ENCODE data around the gene ANLN.
"Not testable (repeated sequence)": the region's sequence is repeated elsewhere in the genome, so short reads cannot be mapped to it uniquely, and the experiment has no call there.

The ANLN gene

DNA sequence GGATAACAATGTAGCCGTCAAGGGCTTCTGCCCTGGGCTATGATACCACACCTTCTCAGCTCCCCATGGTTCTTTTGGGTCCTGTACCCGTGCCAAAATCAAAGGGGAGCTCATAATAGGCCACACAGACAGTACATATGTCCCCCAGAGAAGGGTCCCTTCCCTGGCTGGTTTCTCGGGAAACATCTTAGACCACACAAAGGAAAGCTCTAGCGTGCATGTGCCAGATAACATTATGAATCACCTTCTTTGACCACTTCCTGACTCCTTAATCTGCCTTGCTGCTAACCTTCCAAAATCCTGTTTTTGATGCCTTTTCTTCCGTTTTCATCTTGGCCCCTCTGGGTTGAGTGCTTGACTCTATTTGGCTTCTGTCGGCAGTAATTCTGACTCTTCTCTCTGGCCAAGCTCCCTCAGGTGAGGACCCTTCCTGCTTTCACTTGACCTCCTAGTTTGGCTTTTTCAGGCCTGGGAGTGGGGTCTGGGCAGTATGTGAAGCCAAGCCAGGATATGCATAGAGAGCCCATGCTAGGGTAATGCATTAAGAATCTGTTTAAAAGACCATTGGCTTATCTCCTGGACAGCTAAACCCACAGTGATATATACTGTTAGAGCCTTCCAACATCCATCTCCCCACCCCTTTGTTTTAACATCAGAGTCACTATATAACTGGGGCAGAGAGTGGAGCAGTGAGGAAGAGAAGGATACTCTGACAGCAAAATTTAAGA lies 84.8 kb downstream of the ANLN start:
- H3K4me3 ChIP-seq (ENCODE audit: low read depth, low read length) = no peak overlapping the region
- no peak for DNase-seq (ENCODE audit: low read depth)
- TF ChIP-seq, protein P1, sequence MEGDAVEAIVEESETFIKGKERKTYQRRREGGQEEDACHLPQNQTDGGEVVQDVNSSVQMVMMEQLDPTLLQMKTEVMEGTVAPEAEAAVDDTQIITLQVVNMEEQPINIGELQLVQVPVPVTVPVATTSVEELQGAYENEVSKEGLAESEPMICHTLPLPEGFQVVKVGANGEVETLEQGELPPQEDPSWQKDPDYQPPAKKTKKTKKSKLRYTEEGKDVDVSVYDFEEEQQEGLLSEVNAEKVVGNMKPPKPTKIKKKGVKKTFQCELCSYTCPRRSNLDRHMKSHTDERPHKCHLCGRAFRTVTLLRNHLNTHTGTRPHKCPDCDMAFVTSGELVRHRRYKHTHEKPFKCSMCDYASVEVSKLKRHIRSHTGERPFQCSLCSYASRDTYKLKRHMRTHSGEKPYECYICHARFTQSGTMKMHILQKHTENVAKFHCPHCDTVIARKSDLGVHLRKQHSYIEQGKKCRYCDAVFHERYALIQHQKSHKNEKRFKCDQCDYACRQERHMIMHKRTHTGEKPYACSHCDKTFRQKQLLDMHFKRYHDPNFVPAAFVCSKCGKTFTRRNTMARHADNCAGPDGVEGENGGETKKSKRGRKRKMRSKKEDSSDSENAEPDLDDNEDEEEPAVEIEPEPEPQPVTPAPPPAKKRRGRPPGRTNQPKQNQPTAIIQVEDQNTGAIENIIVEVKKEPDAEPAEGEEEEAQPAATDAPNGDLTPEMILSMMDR (IDR thresholded peaks at IDR 0.05; ENCODE audit: low read depth, low read length, missing control alignments) = no peak

DNA sequence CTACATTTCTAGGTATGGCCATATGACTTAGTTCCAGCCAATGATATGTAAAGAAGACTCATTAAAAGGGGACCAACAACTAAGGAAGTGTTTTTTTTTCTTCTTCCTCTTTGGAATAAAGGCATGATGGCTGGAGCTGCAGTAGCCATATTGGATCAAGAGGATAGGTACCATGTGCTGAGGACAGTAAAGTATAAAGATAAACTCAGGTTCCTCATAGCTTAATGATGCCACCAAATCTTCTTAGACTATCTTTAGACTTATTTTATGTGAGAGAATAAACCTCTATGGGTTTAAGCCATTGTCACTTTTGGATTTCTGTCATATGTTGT lies 85.3 kb downstream of the ANLN start:
- no peak overlapping the region for H3K4me3 ChIP-seq (ENCODE audit: low read depth, low read length)
- DNase-seq (ENCODE audit: low read depth) = no peak
- TF ChIP-seq, protein P1 (IDR thresholded peaks at IDR 0.05; ENCODE audit: low read depth, low read length, missing control alignments) = no peak

DNA sequence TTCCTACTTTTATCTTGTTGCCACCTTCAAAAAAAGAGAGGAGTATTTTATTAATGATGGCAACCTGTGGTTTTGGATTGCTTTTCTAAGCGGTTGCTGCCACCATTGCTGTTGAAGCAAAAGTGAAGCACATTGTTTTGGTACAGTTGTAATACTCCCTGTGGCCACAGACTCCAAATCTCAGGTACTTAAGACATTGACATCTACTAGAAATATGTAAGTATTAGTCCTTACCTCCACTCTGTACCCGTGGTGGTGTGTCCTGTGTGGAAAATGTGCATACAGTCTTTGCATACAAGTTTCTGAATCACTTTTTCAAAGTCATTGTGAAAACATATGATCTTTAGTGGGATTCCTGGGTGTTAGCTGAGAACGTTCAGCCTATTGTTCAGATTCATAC lies 85.7 kb downstream of the ANLN start:
- TF ChIP-seq, protein P1 (IDR thresholded peaks at IDR 0.05; ENCODE audit: low read depth, low read length, missing control alignments) = peak; percentile 18
- no peak for DNase-seq (ENCODE audit: low read depth)

DNA sequence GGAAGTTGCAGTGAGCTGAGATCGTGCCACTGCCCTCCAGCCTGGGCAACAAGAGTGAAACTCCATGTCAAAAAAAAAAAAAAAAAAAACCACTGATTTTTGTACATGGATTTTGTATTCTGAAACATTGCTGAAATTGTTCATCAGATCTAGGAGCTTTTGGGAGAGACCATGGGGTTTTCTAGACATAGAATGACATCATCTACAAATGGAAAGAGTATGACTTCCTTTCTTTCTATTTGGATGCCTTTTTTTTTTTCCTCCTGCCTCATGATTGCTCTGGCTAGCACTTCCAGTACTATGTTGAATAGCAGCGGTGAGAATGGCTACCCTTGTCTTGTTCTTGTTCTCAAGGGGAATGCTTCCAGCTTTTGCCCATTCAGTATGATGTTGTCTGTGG lies 89.1 kb downstream of the ANLN start:
- TF ChIP-seq, protein P1 (IDR thresholded peaks at IDR 0.05; ENCODE audit: low read depth, low read length, missing control alignments) = no peak
- no peak for DNase-seq (ENCODE audit: low read depth)
- no peak overlapping the region for H3K4me3 ChIP-seq (ENCODE audit: low read depth, low read length)

More for the DNA sequence above, 85.7 kb downstream of the ANLN start:
- H3K4me3 ChIP-seq (ENCODE audit: low read depth, low read length) = no peak overlapping the region

DNA sequence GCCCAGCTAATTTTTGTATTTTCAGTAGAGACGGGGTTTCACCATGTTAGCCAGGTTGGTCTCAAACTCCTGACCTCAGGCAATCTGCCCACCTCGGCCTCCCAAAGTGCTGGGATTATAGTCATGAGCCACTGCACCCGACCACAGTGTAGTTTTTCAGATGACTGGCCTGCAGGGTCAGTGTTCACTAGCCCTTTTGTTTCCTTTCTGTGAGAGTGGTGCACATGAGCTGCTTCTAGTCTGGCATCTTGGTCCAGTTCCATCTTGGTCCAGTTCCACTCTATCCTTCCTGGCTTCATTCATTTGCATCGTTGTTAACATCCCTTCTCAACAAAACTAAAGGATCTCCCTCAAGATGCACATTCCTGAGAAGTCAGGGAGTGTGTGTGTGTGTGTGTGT lies 94.2 kb downstream of the ANLN start:
- not testable (repeated sequence) for DNase-seq (ENCODE audit: low read depth); H3K4me3 ChIP-seq (ENCODE audit: low read depth, low read length)

DNA sequence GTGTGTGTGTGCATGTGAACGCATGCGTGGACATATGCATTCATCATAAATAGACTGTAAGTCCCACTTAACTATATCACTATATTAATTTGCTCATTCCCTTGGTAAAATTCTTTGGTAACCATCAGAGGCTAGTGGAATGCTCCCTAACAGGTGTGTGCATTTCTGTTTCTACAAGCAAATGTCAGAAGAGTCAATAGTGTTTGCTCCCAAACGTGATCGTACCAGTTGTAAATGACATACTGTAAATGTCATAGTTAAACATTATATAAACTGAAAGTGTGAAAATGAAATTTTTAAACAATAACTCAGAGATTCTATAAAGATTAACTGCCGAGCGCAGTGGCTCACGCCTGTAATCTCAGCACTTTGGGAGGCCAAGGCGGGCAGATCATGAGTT lies 94.6 kb downstream of the ANLN start:
- no peak for DNase-seq (ENCODE audit: low read depth)
- no peak overlapping the region for H3K4me3 ChIP-seq (ENCODE audit: low read depth, low read length)
- TF ChIP-seq, protein P1 (IDR thresholded peaks at IDR 0.05; ENCODE audit: low read depth, low read length, missing control alignments) = no peak

DNA sequence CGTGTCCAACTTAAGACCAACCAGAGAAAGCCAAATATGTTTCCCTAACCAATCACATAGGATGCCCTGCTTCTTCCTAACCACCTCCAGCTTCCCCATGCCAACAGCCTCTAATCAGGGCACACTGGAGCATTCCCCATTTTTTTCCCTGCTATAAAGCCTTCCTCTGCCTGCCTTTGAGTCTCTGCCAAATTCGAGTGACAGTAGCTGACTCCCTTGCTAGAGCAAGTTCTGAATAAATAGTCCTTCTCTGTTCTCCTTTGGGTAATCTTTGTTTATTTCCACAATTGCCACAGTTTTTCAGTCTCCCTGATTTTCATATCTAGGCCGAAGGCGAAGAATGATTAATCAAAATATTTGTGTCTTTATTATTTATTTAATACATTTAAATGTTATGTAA lies 96.7 kb downstream of the ANLN start:
- TF ChIP-seq, protein P1 (IDR thresholded peaks at IDR 0.05; ENCODE audit: low read depth, low read length, missing control alignments) = no peak
- no peak overlapping the region for H3K4me3 ChIP-seq (ENCODE audit: low read depth, low read length)
- no peak for DNase-seq (ENCODE audit: low read depth)
